Measurements from ENCODE around the gene ERVMER34-1. TPM values are rescaled to one million over a fixed set of nuclear protein-coding genes. Genes with fewer than 3 reads are reported as not detected.

The ERVMER34-1 gene
- total RNA-seq, 1 experiment from 2014 or later, result 0.67 TPM

- no peak for ATAC-seq
- BruUV-seq (replicated peaks), result no TSS peak
- DNase-seq (ENCODE audit: low read depth, low spot score), result no peak
- Histone ChIP-seq H3K4me3 (ENCODE audit: low read depth in 2 of 2, low read length in 2 of 2) (no peak overlapping the region), H3K27ac (ENCODE audit: low read length) (no peak overlapping the region), H3K27me3 (ENCODE audit: control insufficient read depth, insufficient read depth, low read length) (no peaks in the 10 kb centered on the region), H3K9me3 (ENCODE audit: control insufficient read depth, insufficient read depth, low read depth, low read length) (no peaks in the 10 kb centered on the region), H3K36me3 (ENCODE audit: control insufficient read depth, insufficient read depth, low read length) (no peaks in the 10 kb centered on the region), H3K4me1 (ENCODE audit: control insufficient read depth, insufficient read depth, low read length) (no peaks in the 10 kb centered on the region)
- intact Hi-C loops (cut with micrococcal nuclease; ENCODE audit: unreplicated experiment) (no loop called here), in situ Hi-C loops (cut with HindIII; ENCODE audit: low pct_unique_long_range_greater_than_20kb, low sequenced_read_pairs) (no loop called here)
- TF ChIP-seq SIN3A (IDR thresholded peaks at IDR 0.05; ENCODE audit: borderline replicate concordance, insufficient read depth, low read depth, low read length) (no peak), CTCF (IDR thresholded peaks at IDR 0.05) (no peak), POLR2AphosphoS5 (IDR thresholded peaks at IDR 0.05; ENCODE audit: low read depth, low read length) (no peak), TCF7L2 (IDR thresholded peaks at IDR 0.05; ENCODE audit: low read depth, low read length) (no peak)
- TF ChIP-seq, protein P1, sequence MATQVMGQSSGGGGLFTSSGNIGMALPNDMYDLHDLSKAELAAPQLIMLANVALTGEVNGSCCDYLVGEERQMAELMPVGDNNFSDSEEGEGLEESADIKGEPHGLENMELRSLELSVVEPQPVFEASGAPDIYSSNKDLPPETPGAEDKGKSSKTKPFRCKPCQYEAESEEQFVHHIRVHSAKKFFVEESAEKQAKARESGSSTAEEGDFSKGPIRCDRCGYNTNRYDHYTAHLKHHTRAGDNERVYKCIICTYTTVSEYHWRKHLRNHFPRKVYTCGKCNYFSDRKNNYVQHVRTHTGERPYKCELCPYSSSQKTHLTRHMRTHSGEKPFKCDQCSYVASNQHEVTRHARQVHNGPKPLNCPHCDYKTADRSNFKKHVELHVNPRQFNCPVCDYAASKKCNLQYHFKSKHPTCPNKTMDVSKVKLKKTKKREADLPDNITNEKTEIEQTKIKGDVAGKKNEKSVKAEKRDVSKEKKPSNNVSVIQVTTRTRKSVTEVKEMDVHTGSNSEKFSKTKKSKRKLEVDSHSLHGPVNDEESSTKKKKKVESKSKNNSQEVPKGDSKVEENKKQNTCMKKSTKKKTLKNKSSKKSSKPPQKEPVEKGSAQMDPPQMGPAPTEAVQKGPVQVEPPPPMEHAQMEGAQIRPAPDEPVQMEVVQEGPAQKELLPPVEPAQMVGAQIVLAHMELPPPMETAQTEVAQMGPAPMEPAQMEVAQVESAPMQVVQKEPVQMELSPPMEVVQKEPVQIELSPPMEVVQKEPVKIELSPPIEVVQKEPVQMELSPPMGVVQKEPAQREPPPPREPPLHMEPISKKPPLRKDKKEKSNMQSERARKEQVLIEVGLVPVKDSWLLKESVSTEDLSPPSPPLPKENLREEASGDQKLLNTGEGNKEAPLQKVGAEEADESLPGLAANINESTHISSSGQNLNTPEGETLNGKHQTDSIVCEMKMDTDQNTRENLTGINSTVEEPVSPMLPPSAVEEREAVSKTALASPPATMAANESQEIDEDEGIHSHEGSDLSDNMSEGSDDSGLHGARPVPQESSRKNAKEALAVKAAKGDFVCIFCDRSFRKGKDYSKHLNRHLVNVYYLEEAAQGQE (IDR thresholded peaks at IDR 0.05; ENCODE audit: insufficient read depth in 1 of 2, low read depth in 2 of 2, low read length in 1 of 2), result no peak
- ChIA-PET CTCF (no interaction called here), POLR2A (no interaction called here)
Observed at GRCh38 chr4:52704661-52705060, 46.6 kb downstream of the ERVMER34-1 start.

DNA sequence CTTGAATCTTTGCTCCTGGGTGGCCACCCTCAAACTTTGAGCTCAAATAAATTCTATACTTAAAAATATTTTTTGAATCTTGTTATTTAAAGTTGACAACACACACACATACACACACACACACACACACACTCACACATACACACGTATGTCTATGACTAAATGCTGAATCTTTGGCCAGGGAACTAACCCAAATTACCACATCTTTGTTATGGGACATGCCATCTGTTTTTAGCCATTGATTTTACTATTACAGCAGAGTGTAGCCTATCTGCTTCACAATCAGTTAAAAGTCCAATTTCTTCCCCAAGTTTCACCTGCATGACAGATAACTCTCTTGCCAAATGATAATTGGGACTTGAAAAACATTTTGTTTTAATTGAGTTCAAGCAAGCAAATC, 47.1 kb downstream of the ERVMER34-1 start:
- intact Hi-C loops (cut with micrococcal nuclease; ENCODE audit: unreplicated experiment) (no loop called here), in situ Hi-C loops (cut with HindIII; ENCODE audit: low pct_unique_long_range_greater_than_20kb, low sequenced_read_pairs) (no loop called here)
- Histone ChIP-seq H3K36me3 (ENCODE audit: control insufficient read depth, insufficient read depth, low read length) (no peaks in the 10 kb centered on the region), H3K27ac (ENCODE audit: low read length) (no peak overlapping the region), H3K27me3 (ENCODE audit: control insufficient read depth, insufficient read depth, low read length) (no peaks in the 10 kb centered on the region), H3K4me1 (ENCODE audit: control insufficient read depth, insufficient read depth, low read length) (no peaks in the 10 kb centered on the region), H3K4me3 (ENCODE audit: low read depth in 2 of 2, low read length in 2 of 2) (no peak overlapping the region), H3K9me3 (ENCODE audit: control insufficient read depth, insufficient read depth, low read depth, low read length) (no peaks in the 10 kb centered on the region)
- POLR2A ChIA-PET, result no interaction called here
- CTCF ChIA-PET, result no interaction called here
- ATAC-seq (no peak), DNase-seq (ENCODE audit: low read depth, low spot score) (no peak)
- BruUV-seq (replicated peaks), result no TSS peak
- no peak for TF ChIP-seq SIN3A (IDR thresholded peaks at IDR 0.05; ENCODE audit: borderline replicate concordance, insufficient read depth, low read depth, low read length)
- no peak for TF ChIP-seq POLR2AphosphoS5 (IDR thresholded peaks at IDR 0.05; ENCODE audit: low read depth, low read length)
- no peak for TF ChIP-seq CTCF (IDR thresholded peaks at IDR 0.05)
- TF ChIP-seq TCF7L2 (IDR thresholded peaks at IDR 0.05; ENCODE audit: low read depth, low read length), result no peak
- TF ChIP-seq, protein P1 (IDR thresholded peaks at IDR 0.05; ENCODE audit: insufficient read depth in 1 of 2, low read depth in 2 of 2, low read length in 1 of 2), result no peak

All from Panc1 (cell line).